GM12864 (cell line): ENCODE measurements around the gene ZNF438.
"Not testable (repeated sequence)": the region's sequence is repeated elsewhere in the genome, so short reads cannot be mapped to it uniquely, and the experiment has no call there.

Source experiments
- DNase-seq: peaks from one replicate; pipeline ENCODE4 v3.0.0-alpha.2; 2011; ENCODE audit warnings: low read depth
- H3K4me3 ChIP-seq: 2 replicates; pipeline ENCODE4 v1.5.1; 2011; ENCODE audit warnings: mild to moderate bottlenecking, low read depth, low read length, control low read depth
- CTCF ChIP-seq: IDR thresholded peaks from 2 replicates; pipeline ENCODE4 v1.5.1; 2011; ENCODE audit warnings: low read depth, mild to moderate bottlenecking, moderate library complexity, low read length, control low read depth, inconsistent platforms; ENCODE audit errors: missing control alignments

ZNF438 gene

GRCh38 chr10:31033147-31033546 is 1.5 kb upstream of the ZNF438 start:
- TF ChIP-seq CTCF, result no peak

GRCh38 chr10:31032258-31033132 is 830 bp upstream of the ZNF438 start:
- peak overlapping the region; percentile 79 for H3K4me3 ChIP-seq
- TF ChIP-seq CTCF, result no peak
- peak; percentile 67 for DNase-seq

More at GRCh38 chr10:31033147-31033546, 1.5 kb upstream of the ZNF438 start:
- no peak for DNase-seq
- H3K4me3 ChIP-seq, result no peak overlapping the region

GRCh38 chr10:31031205-31031557 is 484 bp downstream of the ZNF438 start:
- DNase-seq, result no peak
- no peak for TF ChIP-seq CTCF
- peak overlapping the region; percentile 79 for H3K4me3 ChIP-seq

GRCh38 chr10:31030800-31031199 is 865 bp downstream of the ZNF438 start:
- no peak for TF ChIP-seq CTCF
- peak overlapping the region; percentile 79 for H3K4me3 ChIP-seq

GRCh38 chr10:31030260-31030659 is 1.4 kb downstream of the ZNF438 start:
- no peak for DNase-seq
- no peak overlapping the region for H3K4me3 ChIP-seq
- TF ChIP-seq CTCF, result no peak

More at GRCh38 chr10:31030800-31031199, 865 bp downstream of the ZNF438 start:
- DNase-seq, result no peak

- no peak for TF ChIP-seq CTCF
- no peak overlapping the region for H3K4me3 ChIP-seq
- DNase-seq, result no peak
Measured at GRCh38 chr10:31028081-31028480, 3.6 kb downstream of the ZNF438 start.

- not testable (repeated sequence) for DNase-seq, H3K4me3 ChIP-seq
Measured at GRCh38 chr10:31026279-31026678, 5.4 kb downstream of the ZNF438 start.
